K562 (cell line): Measurements from ENCODE around the gene C1QTNF8. TPM values are rescaled to one million over a fixed set of nuclear protein-coding genes. Genes with fewer than 3 reads are reported as not detected.

Experiments
- ATAC-seq: fragments of 200-7000 bp; cut with Tn5 transposase; 3 replicates; pipeline ENCODE4 v1.9.1; 2020; ENCODE audit warnings: moderate library complexity
- BruUV-seq: library from RNA; stranded (reverse); fragments of 400-500 nt; replicated peaks from 2 replicates; lab custom pipeline; 2021; lab: Mats Ljungman, UMichigan
- CTCF ChIA-PET: fragments of 300-600 bp; formaldehyde crosslinking; extraction: SDS; loops from one replicate; lab custom pipeline; 2021; ENCODE audit warnings: low intra/inter-chr PET ratio; lab: Yijun Ruan, JAX
- POLR2A ChIA-PET: fragments of 300-600, 350-650 bp; sonication (Branson Sonifier 250); formaldehyde crosslinking; extraction: SDS; loops from one replicate; lab custom pipeline; 2021; ENCODE audit warnings: antibody characterized with exemption, inconsistent platforms; lab: Yijun Ruan, JAX
- DNase-seq, 4 experiments: peaks; one replicate each; pipeline versions ENCODE4 v3.0.0 to v3.0.0-alpha.2; 2011 to 2018; ENCODE audit warnings: low spot score in 3 of 4, mixed read lengths in 3 of 4; ENCODE audit errors: extremely low read depth in 1 of 4
- FAIRE-seq: peaks from 2 replicates; lab custom pipeline; 2011; peaks lifted over from hg19 to GRCh38; lab: Jason Lieb, UNC
- H2AFZ ChIP-seq: 2 replicates; pipeline ENCODE4 v1.6.0; 2011; ENCODE audit warnings: low read depth, low read length, control low read depth, inconsistent platforms
- H3K27ac ChIP-seq: fragments of 200-600 bp; 3 replicates; pipeline ENCODE4 v1.8.0; 2011; ENCODE audit warnings: low read depth, mild to moderate bottlenecking, control low read depth, inconsistent platforms, low read length, moderate library complexity, mixed read lengths; ENCODE audit errors: extremely low read depth
- H3K27me3 ChIP-seq, 2 experiments: fragments of 300-600 bp in 1 of 2; 2 replicates in 1 of 2; 3 replicates in 1 of 2; pipeline versions ENCODE4 v1.6.0 to v1.8.0; 2011; ENCODE audit warnings: inconsistent platforms in 2 of 2, low read length in 2 of 2, mild to moderate bottlenecking in 1 of 2, mixed read lengths in 1 of 2, moderate library complexity in 1 of 2; ENCODE audit not compliant: control insufficient read depth in 2 of 2, insufficient read depth in 2 of 2
- H3K36me3 ChIP-seq: fragments of 300-600 bp; 3 replicates; pipeline ENCODE4 v1.8.0; 2011; ENCODE audit warnings: mild to moderate bottlenecking, low read length, inconsistent platforms; ENCODE audit not compliant: control insufficient read depth, insufficient read depth
- H3K4me1 ChIP-seq, 2 experiments: fragments of 200-600 bp in 1 of 2; replicated peaks in 1 of 2; 2 replicates in 1 of 2; 3 replicates in 1 of 2; pipeline versions ENCODE4 v1.5.1 to v1.8.0; 2011; ENCODE audit warnings: inconsistent platforms in 2 of 2, low read length in 2 of 2, mild to moderate bottlenecking in 1 of 2, mixed read lengths in 1 of 2, moderate library complexity in 1 of 2; ENCODE audit not compliant: control insufficient read depth in 2 of 2, insufficient read depth in 2 of 2
- H3K4me2 ChIP-seq: 2 replicates; pipeline ENCODE4 v1.6.1; 2011; ENCODE audit warnings: low read length, control low read depth, inconsistent platforms, mixed read lengths; ENCODE audit not compliant: insufficient read depth
- H3K4me3 ChIP-seq: fragments of 200-600 bp; sonication (generic), shearing (Covaris generic); 2 replicates; pipeline ENCODE4 v1.5.1; 2016; ENCODE audit warnings: control low read depth, inconsistent platforms
- H3K79me2 ChIP-seq: fragments of 200-600 bp; 3 replicates; pipeline ENCODE4 v1.8.0; 2011; ENCODE audit warnings: low read length, inconsistent platforms; ENCODE audit not compliant: control insufficient read depth, insufficient read depth
- H3K9ac ChIP-seq, 2 experiments: 2 replicates each; pipeline versions ENCODE4 v1.6.0 to v1.6.1; 2011; ENCODE audit warnings: low read depth in 2 of 2, low read length in 2 of 2, control low read depth in 1 of 2, inconsistent platforms in 1 of 2, mild to moderate bottlenecking in 1 of 2, mixed read lengths in 1 of 2; ENCODE audit not compliant: insufficient read depth in 1 of 2
- H3K9me1 ChIP-seq: one replicate; pipeline ENCODE4 v1.6.0; 2011; ENCODE audit warnings: inconsistent platforms, mild to moderate bottlenecking, low read length, moderate library complexity; ENCODE audit not compliant: control insufficient read depth, insufficient read depth
- H3K9me3 ChIP-seq: replicated peaks from 2 replicates; pipeline ENCODE4 v1.5.1; 2011; ENCODE audit warnings: low read depth, low read length, inconsistent platforms; ENCODE audit not compliant: control insufficient read depth, insufficient read depth
- H4K20me1 ChIP-seq: replicated peaks from 2 replicates; pipeline ENCODE4 v1.6.1; 2011; ENCODE audit warnings: low read length, inconsistent platforms, mixed read lengths; ENCODE audit not compliant: control insufficient read depth, insufficient read depth
- BCOR ChIP-seq: fragments of 450-650 bp; IDR thresholded peaks from 2 replicates; pipeline ENCODE4 v1.6.1; 2016
- CBFA2T3 ChIP-seq: fragments of 450-650 bp; IDR thresholded peaks from 2 replicates; pipeline ENCODE4 v1.6.1; 2017
- HDAC1 ChIP-seq, 2 experiments: fragments of 450-650 bp; IDR thresholded peaks; 2 replicates each; pipeline ENCODE4 v1.6.1; 2016 to 2017; ENCODE audit warnings: inconsistent platforms in 1 of 2, mild to moderate bottlenecking in 1 of 2, moderate library complexity in 1 of 2
- NBN ChIP-seq: fragments of 450-650 bp; IDR thresholded peaks from 2 replicates; pipeline ENCODE4 v1.6.1; 2016; ENCODE audit warnings: low read depth, mild to moderate bottlenecking
- ZFP36 ChIP-seq: fragments of 150-350 bp; IDR thresholded peaks from 2 replicates; pipeline ENCODE4 v1.6.1; 2018; ENCODE audit warnings: low read length, low read depth; ENCODE audit not compliant: partially characterized antibody
- ZNF592 ChIP-seq: fragments of 450-650 bp; IDR thresholded peaks from 2 replicates; pipeline ENCODE4 v1.6.1; 2017; ENCODE audit warnings: antibody characterized with exemption, mild to moderate bottlenecking
- WGBS: fragments of 100-300 bp; shearing (Covaris generic); methylation state at CpG from one replicate; pipeline ENCODE4 v1.1.6; 2016; ENCODE audit warnings: low coverage, mixed read lengths; ENCODE audit not compliant: insufficient coverage; ENCODE audit errors: missing lambda C conversion rate; 5-methylcytosine and 5-hydroxymethylcytosine counted together
- in situ Hi-C: fragments of 300-500 bp; cut with MboI; formaldehyde crosslinking; loops from 4 replicates; pipeline ENCODE4 v1.15.0; 2018; ENCODE audit warnings: inconsistent platforms, mixed read lengths
- intact Hi-C: fragments of 100-400 bp; cut with micrococcal nuclease; formaldehyde crosslinking; loops from 2 replicates; pipeline ENCODE4 v1.14.2; 2022
- polyA plus RNA-seq, 8 experiments: library from polyadenylated mRNA; depleted of rRNA in 4 of 8; stranded (reverse) in 5 of 8; unstranded in 3 of 8; fragments of >200 nt; fragmentation: Nextera tagmentation in 2 of 8; fragmentation: Illumina TruSeq in 1 of 8; extraction: Ambion mirVana in 2 of 8; extraction: Trizol in 1 of 8; gene quantifications; 2 replicates each; pipeline versions ENCODE4 v1.2.1 to v1.2.3, GENCODE V29; 2011 to 2014; ENCODE audit warnings: inconsistent platforms in 1 of 8, missing spikeins in 1 of 8
- total RNA-seq, 7 experiments: library from RNA; depleted of rRNA in 6 of 7; stranded (reverse); fragments of >200 nt in 6 of 7; fragmentation: Illumina TruSeq in 2 of 7; extraction: Trizol in 2 of 7; gene quantifications; 2 replicates each; pipeline versions ENCODE4 v1.2.1 to v1.2.3, GENCODE V29; 2011 to 2021; ENCODE audit warnings: low replicate concordance in 1 of 7

The C1QTNF8 gene
- total and polyA plus RNA-seq, 9 of the 15 experiments (the other 6 are each of a cell fraction or from before 2014, with no cell fraction given), result not detected

- CTCF ChIA-PET, result no interaction called here
- H3K27me3 ChIP-seq, result peaks cover 6 to 35% of the 10 kb centered on the region in 2 experiments; a peak in 3 of 5 replicates
- FAIRE-seq (no peak), ATAC-seq (no peak), DNase-seq (no peak)
- TF ChIP-seq ZFP36 (peak; percentile 67), ZNF592 (no peak), CBFA2T3 (no peak), BCOR (0 out of 2 replicates have a peak, but pooled peaks have one; percentile 10), NBN (no peak), HDAC1 (IDR thresholded peaks at IDR 0.05) (no peak)
- intact Hi-C loops (no loop called here), in situ Hi-C loops (no loop called here)
- no peak overlapping the region for H3K27ac ChIP-seq
- H2AFZ ChIP-seq, result no peak overlapping the region
- no peaks in the 10 kb centered on the region for H3K36me3 ChIP-seq
- H3K9me3 ChIP-seq, result 0 out of 2 replicates have a peak, but pooled peaks cover 2% of the 10 kb centered on the region
- no peak overlapping the region for H3K4me3 ChIP-seq
- no peak overlapping the region for H3K9ac ChIP-seq
- WGBS, result 26% methylated on average over 15 of the region's 15 CpGs
- no peak overlapping the region for H3K4me2 ChIP-seq
- POLR2A ChIA-PET, result interaction anchor here (0.6 kb wide), 1 partner anchor 42 kb away, joined by 3 read pairs; no protein-coding TSS in a partner anchor
- no TSS peak for BruUV-seq
- H3K4me1 ChIP-seq, result peaks cover 0 to 46% of the 10 kb centered on the region in 2 experiments; a peak in 2 of 5 replicates
- no peaks in the 10 kb centered on the region for H3K9me1 ChIP-seq
- H4K20me1 ChIP-seq, result 0 out of 2 replicates have a peak, but pooled peaks cover 3% of the 10 kb centered on the region
- H3K79me2 ChIP-seq, result no peaks in the 10 kb centered on the region
These were observed 53.8 kb downstream of the C1QTNF8 start for GRCh38 chr16:1042049-1042744.
